C4-2B (cell line): ENCODE data around the gene KANK4.

Experiments
- H3K27ac ChIP-seq: fragments of 450-650 bp; 2 replicates; pipeline ENCODE4 v1.5.1; 2017
- CTCF ChIP-seq: fragments of 450-650 bp; conservative IDR thresholded peaks from 2 replicates; pipeline ENCODE4 v1.5.1; 2017; ENCODE audit warnings: mild to moderate bottlenecking
- ZFX ChIP-seq: fragments of 450-650 bp; IDR thresholded peaks from 2 replicates; pipeline ENCODE4 v1.6.1; 2017

Gene KANK4

GRCh38 chr1:62318756-62319544, at the start of gene KANK4:
TSS of gene KANK4 (minus strand) at chr1:62319434. CDS start at chr1:62281564, 37,870 bp downstream.
- no peak within 1 kb of the TSS for H3K27ac ChIP-seq
- TF ChIP-seq ZFX (no peak), CTCF (no peak)

GRCh38 chr1:62368989-62369388, 49.8 kb upstream of the KANK4 start:
- TF ChIP-seq ZFX (no peak), CTCF (no peak)

GRCh38 chr1:62367005-62367557, 47.8 kb upstream of the KANK4 start:
- TF ChIP-seq CTCF (no peak), ZFX (no peak)
- no peak overlapping the region for H3K27ac ChIP-seq

More at GRCh38 chr1:62368989-62369388, 49.8 kb upstream of the KANK4 start:
- H3K27ac ChIP-seq, result no peak overlapping the region

GRCh38 chr1:62364721-62365120, 45.5 kb upstream of the KANK4 start:
- no peak for TF ChIP-seq ZFX
- TF ChIP-seq CTCF, result no peak
- H3K27ac ChIP-seq, result no peak overlapping the region

- TF ChIP-seq ZFX, result no peak
- TF ChIP-seq CTCF, result no peak
- H3K27ac ChIP-seq, result no peak overlapping the region
Measured at GRCh38 chr1:62362926-62363325, 43.7 kb upstream of the KANK4 start.

- H3K27ac ChIP-seq, result peak overlapping the region; percentile 7; the same call in 1 of the 2 replicates
- TF ChIP-seq CTCF (no peak), ZFX (no peak)
Measured at GRCh38 chr1:62362061-62362917, 43.1 kb upstream of the KANK4 start.
